Ovary (tissue), 9 donors: Measurements from ENCODE around the gene MUC5AC. TPM values are rescaled to one million over a fixed set of nuclear protein-coding genes. Genes with fewer than 3 reads are reported as not detected.

Experiments
- DNase-seq, 5 donors: peaks; one replicate each; pipeline ENCODE4 v3.0.0-alpha.2; 2019 to 2020
- H3K27ac ChIP-seq, 2 donors: fragments of 200-600 bp; one replicate each; pipeline versions ENCODE4 v1.5.1 to v1.8.0; 2019 to 2022
- H3K27me3 ChIP-seq: fragments of 200-600 bp; one replicate; pipeline ENCODE4 v1.8.0; 2022
- H3K36me3 ChIP-seq: fragments of 200-600 bp; sonication (generic); one replicate; pipeline ENCODE4 v1.5.1; 2019
- H3K4me1 ChIP-seq: one replicate; pipeline ENCODE4 v1.8.1; 2013; ENCODE audit warnings: mild to moderate bottlenecking, moderate library complexity; ENCODE audit not compliant: insufficient read depth
- H3K4me3 ChIP-seq: fragments of 200-600 bp; sonication (generic); one replicate; pipeline ENCODE4 v1.5.1; 2017
- H3K9me3 ChIP-seq, 2 donors: fragments of 200-600 bp in 1 of 2; sonication (generic) in 1 of 2; one replicate each; pipeline versions ENCODE4 v1.5.1 to v1.8.1; 2013 to 2019; ENCODE audit warnings: mild to moderate bottlenecking in 1 of 2, moderate library complexity in 1 of 2
- CTCF ChIP-seq, 3 donors: fragments of 450-650 bp in 2 of 3; fragments of 200-600 bp in 1 of 3; IDR thresholded peaks; one replicate each; pipeline versions ENCODE4 v1.5.1 to v1.8.0; 2016 to 2022; ENCODE audit warnings: antibody characterized with exemption in 3 of 3, mild to moderate bottlenecking in 1 of 3
- EP300 ChIP-seq: sonication (generic); formaldehyde crosslinking; IDR thresholded peaks from one replicate; pipeline ENCODE4 v1.6.1; 2017; ENCODE audit warnings: antibody characterized with exemption
- POLR2A ChIP-seq: fragments of 450-650 bp; IDR thresholded peaks from one replicate; pipeline ENCODE4 v1.6.1; 2017; ENCODE audit warnings: antibody characterized with exemption, mild to moderate bottlenecking, moderate library complexity
- WGBS, 3 donors: extraction: QIAGEN DNeasy Blood & Tissue Kit in 1 of 3; methylation state at CpG; one replicate each; pipeline versions ENCODE4 v1.1.5 to v1.1.7; 2013 to 2017; 5-methylcytosine and 5-hydroxymethylcytosine counted together
- intact Hi-C, 4 donors: fragments of 100-400 bp; cut with DNase I; formaldehyde crosslinking; loops; one replicate each; pipeline versions ENCODE4 v1.11.0 to v1.15.1; 2022 to 2023
- polyA plus RNA-seq, 2 donors: library from polyadenylated mRNA; stranded (reverse); fragments of 200-250 nt in 1 of 2; fragments of 350-450 nt in 1 of 2; fragmentation: Illumina TruSeq in 1 of 2; extraction: RNeasy Lipid Tissue Mini Kit (QIAGEN cat#74804) in 1 of 2; gene quantifications; one replicate each; pipeline ENCODE4 v1.2.3, GENCODE V29; 2013 to 2014
- total RNA-seq, 7 donors: library from RNA; depleted of rRNA in 2 of 7; stranded (reverse); fragments of >200 nt in 2 of 7; fragmentation: NEBNext Ultra II Directional in 3 of 7; extraction: Animal tissue kit (Norgen Biotek cat#: 25700) in 3 of 7; gene quantifications; one replicate each; pipeline versions ENCODE4 v1.1.0 to v1.2.4, GENCODE V29; 2016 to 2023
- donor health status: DM: no; HTN: no; CAD: no; lungs with moderate emphysema.
- donor health status: DM: no; HTN: no; CAD: no.
- donor health status: Bipolar disorder and iron deficiency.
- donor health status: DM: yes; HTN: yes; CAD: no.
- donor health status: DM: no; HTN: no; CAD: no.
- donor health status: DM: yes; HTN: yes; CAD: no.

MUC5AC gene
- total and polyA plus RNA-seq, 9 donors = 0.03 TPM; not detected in 8

GRCh38 chr11:1192741-1193325 lies 35.1 kb downstream of the MUC5AC start:
- Histone ChIP-seq H3K4me1 (no peaks in the 10 kb centered on the region), H3K9me3 (no peaks in the 10 kb centered on the region), H3K36me3 (no peaks in the 10 kb centered on the region), H3K27ac (no peak overlapping the region), H3K27me3 (no peaks in the 10 kb centered on the region), H3K4me3 (no peak overlapping the region)
- intact Hi-C loops = no loop called here
- peak in 3 of 5 donors; percentile 2 to 16 (median 7) for DNase-seq
- TF ChIP-seq POLR2A (no peak), CTCF (IDR thresholded peaks at IDR 0.05) (no peak), EP300 (no peak)
- 82 to 86% (median 85%) methylated on average over 15 to 17 of the region's 17 CpGs for whole genome bisulfite sequencing, 3 donors

- Histone ChIP-seq H3K36me3 (no peaks in the 10 kb centered on the region), H3K27ac (no peak overlapping the region), H3K4me3 (no peak overlapping the region), H3K4me1 (no peaks in the 10 kb centered on the region), H3K27me3 (no peaks in the 10 kb centered on the region), H3K9me3 (no peaks in the 10 kb centered on the region)
- peak in 3 of 5 donors; percentile 8 to 19 (median 8) for DNase-seq
- intact Hi-C loops = no loop called here
- TF ChIP-seq CTCF (IDR thresholded peaks at IDR 0.05) (no peak), EP300 (no peak), POLR2A (no peak)
- 88 to 91% (median 89%) methylated on average over 39 to 43 of the region's 43 CpGs for WGBS, 3 donors
Measured at GRCh38 chr11:1193326-1194230, 35.8 kb downstream of the MUC5AC start.

GRCh38 chr11:1194231-1194976 lies 36.7 kb downstream of the MUC5AC start:
- no peak for TF ChIP-seq CTCF (IDR thresholded peaks at IDR 0.05)
- TF ChIP-seq POLR2A = no peak
- no peak for TF ChIP-seq EP300
- no peak overlapping the region for H3K4me3 ChIP-seq
- H3K27ac ChIP-seq = no peak overlapping the region
- intact Hi-C loops = no loop called here
- no peaks in the 10 kb centered on the region for H3K4me1 ChIP-seq
- no peaks in the 10 kb centered on the region for H3K36me3 ChIP-seq
- 94 to 96% (median 95%) methylated on average over 53 to 59 of the region's 59 CpGs for WGBS, 3 donors
- no peaks in the 10 kb centered on the region for H3K27me3 ChIP-seq
- peak in 4 of 5 donors; percentile 10 to 34 (median 14) for DNase-seq
- no peaks in the 10 kb centered on the region for H3K9me3 ChIP-seq

- Histone ChIP-seq H3K27me3 (no peaks in the 10 kb centered on the region), H3K9me3 (no peaks in the 10 kb centered on the region), H3K4me1 (no peaks in the 10 kb centered on the region), H3K36me3 (no peaks in the 10 kb centered on the region), H3K4me3 (no peak overlapping the region), H3K27ac (no peak overlapping the region)
- TF ChIP-seq EP300 (no peak), POLR2A (no peak), CTCF (IDR thresholded peaks at IDR 0.05) (no peak)
- DNase-seq = peak in 4 of 5 donors; percentile 8 to 26 (median 14)
- WGBS, 3 donors = 82 to 89% (median 87%) methylated on average over 27 to 32 of the region's 32 CpGs
- intact Hi-C loops = no loop called here
Measured at GRCh38 chr11:1194977-1195681, 37.4 kb downstream of the MUC5AC start.
